NCI-H345 treated with DMSO at 0.1 percent for 48 hours (cell line): ENCODE measurements around the gene C10orf143.
"Not testable (repeated sequence)": the region's sequence is repeated elsewhere in the genome, so short reads cannot be mapped to it uniquely, and the experiment has no call there.

Experiments used
- DNase-seq: peaks from one replicate; lab custom pipeline; 2025; ENCODE audit not compliant: unreplicated experiment; lab: John Stamatoyannopoulos, UW

The C10orf143 gene

DNA sequence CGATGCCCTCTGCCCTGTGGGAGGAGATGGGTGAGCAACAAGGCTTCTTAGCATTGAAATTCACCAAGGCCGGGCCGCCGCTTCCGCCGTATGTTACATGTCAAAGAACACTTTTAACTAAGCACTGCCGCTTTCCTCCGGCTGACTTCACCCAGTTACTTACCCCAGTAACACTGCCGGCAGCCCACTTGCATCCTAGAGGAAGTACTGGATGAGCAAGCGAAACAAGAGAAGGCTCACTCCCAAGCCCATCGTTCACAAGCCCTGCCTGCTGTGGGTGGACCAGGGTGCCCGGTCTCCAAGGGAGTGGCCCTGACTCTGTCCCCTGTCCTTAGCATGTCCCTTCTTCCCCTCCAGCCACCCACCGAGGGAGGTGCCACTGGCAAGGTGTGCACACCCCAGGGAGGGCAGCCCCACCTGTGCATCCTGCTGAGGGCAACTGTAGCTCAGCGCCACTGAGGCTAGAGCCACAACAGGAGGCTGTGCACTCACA lies 73.4 kb downstream of the C10orf143 start:
- DNase-seq, result no peak

DNA sequence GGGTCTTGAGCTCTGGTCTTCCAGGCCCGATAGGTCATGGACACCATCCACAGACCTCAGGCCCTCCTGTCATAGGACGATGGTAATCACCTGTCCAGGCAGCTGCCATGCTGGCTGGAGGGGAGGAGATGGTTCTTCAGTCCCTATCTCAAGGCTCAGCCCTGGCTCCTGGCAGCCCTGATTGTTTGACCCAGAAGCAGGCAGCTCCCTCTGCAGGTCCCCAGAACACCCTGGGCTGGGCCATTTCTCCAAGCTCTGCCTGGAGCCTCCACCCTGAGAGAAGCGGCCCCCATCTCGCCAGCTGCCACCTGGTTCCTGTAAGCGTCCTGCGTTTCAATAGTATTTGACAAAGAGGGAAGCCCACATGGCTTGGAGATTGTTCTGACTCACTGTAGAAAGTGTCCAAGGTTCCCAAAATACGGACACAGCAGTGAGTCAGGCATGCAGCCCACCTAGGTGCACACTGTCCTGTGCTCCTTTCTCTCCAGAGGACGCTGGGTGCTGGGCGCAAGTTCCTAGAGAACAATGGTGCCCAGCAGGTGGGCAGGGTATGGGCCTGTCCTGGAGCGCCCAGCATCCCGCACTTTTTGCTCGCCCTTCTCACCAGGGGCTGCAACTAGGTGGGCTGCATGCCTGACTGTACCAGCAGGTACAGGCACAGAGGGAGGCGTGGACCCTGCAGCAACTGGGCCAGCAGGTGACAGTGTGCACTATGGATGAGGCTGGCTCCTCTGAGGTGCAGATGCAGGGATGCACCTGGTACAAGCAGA lies 74.1 kb downstream of the C10orf143 start:
- no peak for DNase-seq

DNA sequence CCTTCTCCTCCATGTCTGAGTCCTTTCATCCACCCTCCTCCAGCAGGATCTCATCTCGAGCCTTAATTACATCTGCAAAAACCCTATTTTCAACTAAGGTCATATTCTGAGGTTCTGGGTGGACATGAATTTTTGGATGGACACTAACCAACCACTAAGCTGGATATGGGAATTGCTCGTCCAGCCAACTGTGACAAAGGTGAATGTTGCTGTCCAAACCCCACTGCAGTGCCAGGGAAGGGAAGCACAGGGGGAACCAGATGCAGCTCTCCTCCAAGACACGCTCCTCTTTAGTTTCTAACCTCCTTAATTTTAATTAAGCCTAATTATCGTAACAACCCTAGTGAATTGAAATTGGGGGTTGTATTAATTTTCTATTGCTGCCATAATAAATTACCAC lies 81.4 kb downstream of the C10orf143 start:
- DNase-seq, result no peak

DNA sequence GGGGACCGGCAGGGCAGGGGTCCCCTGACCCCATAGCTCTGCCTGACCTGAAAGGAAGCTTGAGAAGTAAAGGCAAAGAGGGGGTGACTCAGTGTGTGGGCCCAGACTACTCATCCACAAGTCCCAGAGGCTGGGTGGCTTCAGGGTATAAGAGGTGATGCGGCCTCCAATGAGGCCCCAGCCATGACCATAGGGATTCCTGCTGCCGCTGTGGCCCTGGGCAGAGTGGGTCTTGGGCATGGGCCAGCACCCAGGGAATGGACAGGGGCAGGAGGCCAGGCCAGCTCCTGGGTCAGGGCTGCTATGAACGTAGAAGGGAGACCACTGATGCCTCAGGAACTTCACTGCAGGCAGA lies 82.2 kb downstream of the C10orf143 start:
- DNase-seq, result no peak

DNA sequence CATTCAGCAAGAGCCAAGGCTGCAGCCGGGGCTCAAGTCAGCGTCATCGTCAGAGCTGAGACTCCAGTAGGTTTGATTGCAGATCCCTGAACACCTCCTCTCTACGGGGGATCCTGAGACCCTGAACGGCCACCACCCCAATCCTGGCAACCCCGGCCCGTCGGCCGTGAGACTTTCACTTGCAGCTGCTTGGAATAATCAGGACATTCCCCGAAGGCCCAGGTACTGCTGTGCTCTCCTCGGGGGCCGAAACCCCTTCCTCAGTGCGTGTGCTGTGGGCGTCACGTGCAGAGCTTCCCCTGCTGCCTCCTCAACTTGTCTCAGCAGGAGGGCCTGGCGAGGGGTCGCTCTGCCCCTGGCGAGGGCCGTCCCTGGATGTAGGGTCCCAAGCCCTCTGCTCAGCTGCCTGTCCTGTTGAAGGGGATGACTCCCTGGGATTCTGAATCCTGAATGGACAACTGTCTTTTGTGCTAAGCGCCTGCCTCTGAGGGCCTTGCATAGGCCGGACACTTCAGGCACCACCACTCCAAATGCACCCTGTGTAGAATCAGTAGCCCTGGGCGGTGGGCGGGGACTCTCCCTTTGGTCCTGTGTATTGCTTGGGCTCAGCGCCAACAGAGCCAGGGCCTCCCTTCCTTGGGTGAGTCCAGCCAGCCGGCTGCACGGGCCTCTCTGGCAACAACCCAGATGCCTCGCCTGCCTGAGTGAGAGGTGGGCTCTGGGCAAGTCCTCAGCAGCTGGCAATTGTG lies 82.7 kb downstream of the C10orf143 start:
- peak; percentile 72 for DNase-seq

DNA sequence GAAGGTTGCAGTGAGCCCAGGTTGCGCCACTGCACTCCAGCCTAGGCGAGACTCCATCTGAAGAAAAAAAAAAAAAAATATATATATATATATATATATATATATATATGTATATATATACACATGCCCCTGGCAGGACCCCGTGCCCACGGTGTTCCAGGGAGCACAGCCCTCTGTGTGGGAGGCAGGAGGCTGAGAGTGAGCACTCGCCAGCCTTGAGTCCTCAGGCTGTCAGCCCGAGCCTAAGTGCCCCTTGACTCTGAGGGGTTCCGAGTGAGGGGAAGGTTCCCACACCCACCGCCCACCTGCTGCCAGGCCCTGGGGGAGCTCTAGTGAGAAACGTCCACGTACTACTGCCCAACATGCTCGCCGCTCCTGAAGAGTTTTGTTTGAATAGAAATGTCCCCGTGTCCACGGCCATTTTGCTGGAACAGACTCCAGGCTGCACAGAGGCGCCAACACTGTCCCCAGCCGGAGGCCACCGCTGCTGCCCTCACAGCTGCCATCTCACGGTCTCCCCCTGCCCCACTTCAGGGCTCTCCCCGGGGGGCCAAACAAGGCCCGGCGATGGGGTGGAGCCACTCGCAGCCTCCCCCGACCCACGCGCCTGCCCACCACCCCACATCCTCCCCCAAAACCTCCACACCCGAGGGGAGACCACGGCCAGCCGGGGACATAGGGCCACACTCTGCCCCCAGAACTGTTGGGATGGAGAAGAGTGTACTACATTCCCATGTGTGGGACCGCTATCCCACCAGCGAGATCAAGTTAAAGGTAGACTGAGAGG lies 83.8 kb downstream of the C10orf143 start:
- DNase-seq, result no peak

DNA sequence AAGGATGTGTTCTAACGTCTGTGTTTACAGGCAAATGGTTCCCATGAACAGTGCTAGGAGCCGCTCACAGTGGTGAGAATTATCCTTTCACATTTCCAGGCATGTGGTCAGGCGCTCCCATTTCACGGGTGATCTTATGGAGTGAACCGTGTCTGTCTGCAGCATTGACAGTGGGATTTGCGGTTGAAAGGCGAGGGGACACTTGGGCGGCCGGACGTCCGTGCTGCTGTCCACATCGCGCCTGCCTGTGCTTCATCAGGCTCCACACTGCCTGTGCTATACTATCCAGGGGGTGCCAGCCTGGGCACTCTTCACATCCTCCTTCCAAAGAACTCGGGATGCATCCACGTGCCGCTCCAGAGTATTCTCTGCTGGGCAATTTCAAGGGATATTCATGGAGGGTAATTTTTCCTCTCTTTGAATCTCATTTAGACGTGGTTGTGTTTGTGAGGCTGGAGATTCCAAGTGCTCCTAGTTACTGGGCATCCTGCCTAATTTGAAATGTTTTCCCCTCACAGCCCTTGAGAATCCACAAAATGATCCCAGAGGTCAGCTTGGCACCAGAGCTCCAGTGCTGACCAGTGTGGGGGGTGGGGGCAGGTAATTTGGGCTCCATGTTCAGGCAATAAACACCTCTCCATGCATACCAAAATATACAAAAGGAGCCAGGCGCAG lies 84.7 kb downstream of the C10orf143 start:
- no peak for DNase-seq

DNA sequence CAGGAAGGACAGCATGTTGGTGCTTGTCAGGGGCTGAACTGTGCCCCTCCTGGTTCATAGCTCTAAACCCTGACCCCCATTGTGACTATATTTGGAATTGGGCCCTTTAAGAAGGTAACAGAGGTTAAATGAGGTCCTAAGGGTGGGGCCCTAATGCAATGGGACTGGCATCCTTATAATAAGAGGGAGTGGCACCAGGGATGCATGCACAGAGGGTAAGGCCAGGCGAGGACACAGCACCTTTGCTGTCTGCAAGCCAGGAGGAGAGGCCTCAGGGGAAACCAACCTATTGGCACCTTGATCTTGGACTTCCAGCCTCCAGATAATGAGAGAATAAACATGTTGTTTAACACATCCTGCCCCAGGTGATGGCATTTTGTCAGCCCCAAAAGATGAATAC lies 85.3 kb downstream of the C10orf143 start:
- no peak for DNase-seq

DNA sequence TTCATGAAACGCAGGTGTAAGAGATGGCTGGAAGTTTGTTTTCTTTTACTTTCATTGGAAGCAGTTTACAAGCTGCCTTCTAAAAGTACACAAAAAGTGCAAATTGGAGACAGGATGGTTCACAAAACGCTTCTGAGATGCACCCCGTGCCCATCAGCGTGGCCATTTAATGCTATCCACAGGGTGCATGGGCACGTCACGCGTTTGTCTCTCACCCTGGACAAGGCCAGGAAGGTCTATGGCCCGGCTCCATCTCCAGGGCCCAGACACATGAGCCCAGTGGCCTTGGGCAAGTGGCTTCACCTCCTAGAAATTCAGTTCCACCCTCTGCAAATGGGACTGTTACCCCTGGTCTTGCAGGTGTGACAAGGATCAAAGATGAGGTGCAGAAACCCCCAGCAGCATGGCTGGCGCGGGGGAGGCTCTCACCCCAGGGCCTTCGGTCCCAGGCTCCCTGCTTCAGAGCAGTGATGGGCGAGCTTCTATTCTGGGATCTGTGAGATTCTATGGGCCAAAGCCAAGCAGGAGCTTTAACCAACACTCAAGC lies 85.8 kb downstream of the C10orf143 start:
- DNase-seq, result no peak

DNA sequence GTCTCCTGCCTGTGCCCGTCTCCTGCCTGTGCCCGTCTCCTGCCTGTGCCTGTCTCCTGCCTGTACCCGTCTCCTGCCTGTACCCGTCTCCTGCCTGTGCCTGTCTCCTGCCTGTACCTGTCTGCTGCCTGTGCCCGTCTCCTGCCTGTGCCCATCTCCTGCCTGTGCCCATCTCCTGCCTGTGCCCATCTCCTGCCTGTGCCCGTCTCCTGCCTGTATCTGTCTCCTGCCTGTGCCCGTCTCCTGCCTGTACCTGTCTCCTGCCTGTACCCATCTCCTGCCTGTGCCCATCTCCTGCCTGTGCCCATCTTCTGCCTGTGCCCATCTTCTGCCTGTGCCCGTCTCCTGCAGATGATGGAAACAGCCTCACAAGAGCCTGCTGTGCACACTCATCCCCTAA lies 86.3 kb downstream of the C10orf143 start:
- not testable (repeated sequence) for DNase-seq

DNA sequence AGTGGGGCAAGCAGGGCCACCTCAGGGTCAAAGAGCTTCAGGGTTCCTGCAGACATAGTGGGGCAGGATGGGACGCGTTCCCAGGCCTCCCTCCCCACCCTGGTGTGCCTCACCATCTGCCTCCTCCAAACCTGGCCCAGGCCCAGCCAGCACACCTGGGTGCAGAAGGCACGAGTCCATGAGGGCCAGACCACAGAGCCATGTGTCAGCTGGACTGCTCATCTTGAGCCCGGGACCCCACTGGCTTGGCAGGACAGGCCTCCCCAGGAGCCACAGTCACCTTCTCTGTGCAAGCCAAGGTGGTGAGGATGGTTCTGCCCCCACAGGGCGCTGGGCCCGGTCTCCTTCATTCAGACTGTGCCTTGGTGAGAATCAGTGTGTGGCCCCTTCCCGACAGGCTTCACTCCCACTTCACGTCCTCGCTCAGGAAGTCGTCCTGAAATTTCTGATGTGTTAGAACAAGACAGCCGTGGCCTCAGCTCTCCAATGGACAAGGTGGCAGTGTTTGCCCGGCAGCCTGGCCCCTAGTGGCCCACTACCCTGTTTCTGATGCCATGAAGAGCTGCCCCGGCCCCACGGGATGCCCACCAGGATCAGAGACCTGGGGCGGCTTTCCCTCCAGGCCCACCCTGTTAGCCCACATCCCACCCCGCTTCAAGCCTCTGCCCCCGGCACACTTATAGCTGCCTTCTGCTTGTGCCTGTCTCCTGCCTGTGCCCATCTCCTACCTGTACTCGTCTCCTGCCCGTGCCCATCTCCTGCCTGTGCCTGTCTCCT lies 87.0 kb downstream of the C10orf143 start:
- DNase-seq, result no peak

DNA sequence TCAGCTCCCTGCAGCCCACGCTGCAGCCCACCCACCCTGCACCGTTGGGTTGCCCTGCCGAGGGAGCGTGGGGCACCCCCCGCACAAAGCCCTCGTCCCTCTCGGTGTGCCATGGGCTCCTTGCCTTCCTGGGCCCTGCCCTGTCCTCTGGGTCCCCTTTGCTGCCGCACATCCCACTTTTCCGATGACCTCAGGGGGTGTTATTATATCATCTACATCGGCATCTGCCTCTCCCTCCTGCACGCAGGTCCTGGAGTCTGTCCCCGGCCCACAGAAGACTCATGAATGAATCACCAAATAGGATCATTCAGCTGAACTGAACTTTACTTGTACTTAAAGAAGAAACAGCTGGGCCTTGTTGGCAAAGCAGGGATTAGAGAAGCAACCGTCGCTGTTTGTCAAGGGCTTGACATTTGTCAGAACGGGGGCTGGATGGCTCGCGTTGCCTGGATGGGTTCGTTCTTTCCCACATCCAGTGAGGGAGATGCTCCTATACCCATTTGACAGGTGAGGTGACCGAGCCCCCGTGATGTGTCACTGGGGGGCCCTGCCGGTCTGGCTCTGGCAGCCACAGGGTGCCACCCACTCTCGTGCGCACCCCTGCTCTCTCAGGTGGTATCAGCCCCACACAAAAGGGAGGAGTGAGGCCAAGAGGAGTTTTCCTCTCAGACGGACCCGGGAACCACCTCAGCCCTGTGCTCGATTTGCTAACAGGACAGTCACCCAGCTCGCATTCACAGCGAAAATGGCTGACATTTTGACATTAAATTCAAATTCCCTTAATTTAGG lies 87.9 kb downstream of the C10orf143 start:
- no peak for DNase-seq

DNA sequence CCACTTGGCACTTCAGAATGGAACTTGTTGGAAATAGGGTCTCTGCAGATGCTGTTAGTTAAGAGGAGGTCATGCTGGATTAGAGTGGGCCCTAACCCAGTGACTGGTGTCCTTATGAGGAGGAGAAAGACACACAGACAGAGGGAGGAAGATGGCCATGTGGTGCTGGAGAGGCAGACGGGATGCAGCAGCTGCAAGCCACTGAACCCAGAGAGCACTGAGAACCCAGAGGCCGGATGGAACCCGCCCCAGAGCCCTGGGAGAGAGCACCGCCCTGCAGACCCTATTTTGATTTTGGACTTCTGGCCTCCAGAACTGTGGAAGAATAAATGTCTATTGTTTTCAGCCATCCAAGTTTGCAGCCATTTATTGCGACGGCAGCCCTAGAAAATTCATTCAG lies 88.5 kb downstream of the C10orf143 start:
- DNase-seq, result no peak

DNA sequence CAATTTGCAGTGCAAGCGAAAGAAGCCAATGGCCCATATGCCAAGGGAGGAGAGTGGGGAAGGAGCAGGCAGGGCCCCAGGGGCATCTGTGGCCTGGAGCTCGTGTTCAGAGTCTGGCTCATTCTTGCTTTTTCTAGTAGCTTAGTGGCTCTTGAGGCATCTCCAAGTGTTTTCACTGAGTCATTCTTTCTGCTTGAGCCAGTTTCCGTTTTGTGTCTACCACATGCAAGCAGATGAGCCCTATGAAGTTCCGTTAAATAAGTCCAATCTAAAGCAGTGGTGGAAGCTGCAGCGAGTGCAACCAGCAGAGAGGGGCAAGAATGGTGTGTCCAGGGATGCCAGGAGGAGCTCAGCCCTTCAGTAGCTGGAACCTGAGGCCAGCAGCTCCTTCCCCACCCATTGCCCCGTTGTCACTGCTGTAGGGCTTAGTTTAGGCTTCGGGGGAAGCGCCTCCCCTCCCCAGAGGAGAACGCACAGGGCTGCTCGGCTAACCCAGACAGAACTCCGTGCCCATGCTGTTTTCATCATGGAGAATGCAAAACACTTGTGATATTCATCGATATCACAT lies 89.2 kb downstream of the C10orf143 start:
- DNase-seq, result no peak

DNA sequence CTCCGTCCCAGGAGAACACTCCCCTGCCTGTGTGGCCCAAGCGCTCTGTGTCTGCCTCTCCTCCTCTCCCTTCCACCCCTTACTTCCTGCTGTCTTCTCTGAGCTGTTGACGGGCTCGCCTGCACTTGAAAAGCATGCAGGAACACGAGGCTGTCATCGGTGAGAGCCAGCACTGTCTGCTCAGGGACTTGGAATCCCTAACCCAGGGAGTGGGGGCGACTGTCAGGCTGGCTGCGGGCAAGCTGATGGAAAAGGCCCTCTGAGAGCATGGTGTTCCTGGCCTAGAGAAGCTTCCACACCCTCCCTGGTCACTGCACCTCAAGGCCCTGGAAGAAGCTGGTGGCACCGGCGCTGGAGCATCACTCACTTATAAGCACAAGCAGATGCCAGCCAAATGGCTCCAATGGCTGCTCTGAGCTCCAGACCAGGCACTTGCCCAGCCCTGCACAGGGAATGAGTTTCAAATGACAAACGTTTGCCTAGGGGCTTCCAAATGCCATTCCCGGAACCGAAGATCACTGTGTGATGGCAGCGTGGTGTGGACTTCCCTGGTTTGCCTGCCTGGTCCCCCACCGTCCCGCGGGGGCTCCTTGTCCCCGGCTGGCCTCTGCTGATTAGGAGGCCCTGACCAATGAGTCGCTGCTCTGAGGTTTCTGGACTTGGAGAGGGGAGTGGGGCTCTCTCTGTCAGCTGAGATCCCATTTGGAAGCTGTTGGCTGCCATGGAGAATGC lies 89.8 kb downstream of the C10orf143 start:
- DNase-seq, result no peak

DNA sequence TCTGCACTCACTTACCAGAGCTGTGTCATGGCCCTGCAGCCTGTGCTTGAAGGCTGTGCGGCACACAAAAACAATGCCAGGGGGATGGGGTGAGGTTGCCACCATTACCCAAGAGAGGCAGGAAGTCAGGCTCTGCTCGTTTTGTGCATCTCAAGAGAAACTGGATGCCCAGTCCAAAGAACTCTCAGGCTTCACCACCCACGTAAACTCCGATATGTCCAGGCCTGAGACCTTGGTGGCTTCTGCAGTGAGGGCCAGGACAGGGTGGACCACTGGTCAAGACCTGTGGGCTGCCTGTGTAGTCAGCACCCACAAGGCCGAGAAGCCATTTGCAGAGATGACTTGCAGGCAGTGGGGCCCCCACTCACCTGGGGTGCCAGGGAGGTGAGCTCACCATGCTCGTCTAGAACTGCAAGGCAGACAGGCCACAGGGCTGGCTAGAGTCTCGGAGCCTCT lies 91.9 kb downstream of the C10orf143 start:
- no peak for DNase-seq

DNA sequence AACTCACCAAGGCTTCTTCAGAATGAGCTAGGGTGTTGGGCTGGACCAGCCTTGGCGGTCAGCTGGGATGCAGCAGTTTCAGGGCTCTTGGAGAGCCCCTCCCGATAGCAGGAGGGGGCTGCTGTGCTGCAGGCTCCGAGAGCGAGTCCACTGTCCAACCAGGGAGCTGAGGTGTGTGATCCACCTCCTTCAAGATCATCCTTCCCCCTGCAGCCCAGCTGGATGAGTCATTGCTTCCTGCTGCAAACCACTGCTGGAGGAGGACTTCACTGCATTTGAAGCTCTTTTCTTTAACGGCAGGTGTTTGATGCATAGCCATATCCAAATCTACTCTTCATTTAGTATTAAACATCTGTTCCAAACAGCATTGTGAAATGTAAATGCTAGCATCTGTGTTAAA lies 92.4 kb downstream of the C10orf143 start:
- DNase-seq, result no peak

DNA sequence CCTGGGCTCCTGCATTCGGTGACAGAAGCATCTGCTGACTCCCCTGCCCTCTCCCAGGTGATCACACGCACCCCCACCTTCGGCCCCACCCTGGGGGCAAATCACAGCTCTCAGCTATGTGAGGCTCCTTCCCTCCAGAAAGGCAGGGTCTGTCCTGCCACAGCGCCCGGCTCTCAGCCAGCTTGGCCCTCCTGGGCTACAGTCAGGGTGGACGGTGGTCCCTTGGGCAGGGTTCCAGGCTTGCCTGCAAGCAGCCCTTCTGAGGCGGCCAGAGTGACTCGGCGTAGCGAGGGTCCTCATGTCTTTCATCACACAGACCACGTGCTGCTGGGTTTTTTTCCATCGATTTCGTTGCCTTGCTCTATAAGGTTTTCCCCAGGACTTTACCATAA lies 93.0 kb downstream of the C10orf143 start:
- no peak for DNase-seq
